ENCODE data around the gene HNRNPR.

Gene HNRNPR

DNA sequence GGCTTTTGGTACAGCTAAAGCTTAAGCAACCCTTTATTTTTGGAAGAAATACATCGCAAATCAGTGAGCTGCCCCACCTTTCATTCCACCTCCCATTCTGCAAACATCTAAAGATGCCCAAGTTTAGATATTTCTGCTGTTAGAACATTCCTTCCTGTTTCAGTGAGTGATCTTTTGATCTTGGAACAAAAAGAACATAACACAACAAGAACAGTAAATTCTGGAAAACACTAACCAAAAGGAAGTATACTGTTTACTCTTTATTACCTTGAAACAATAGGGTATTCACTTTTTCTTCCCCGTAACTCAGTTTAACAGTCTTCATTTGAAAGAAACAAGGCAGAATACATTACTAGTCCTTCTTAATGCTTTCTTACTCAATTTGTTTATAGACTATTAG is 40.6 kb downstream of the HNRNPR start:
- Histone ChIP-seq H3K27ac (ENCODE audit: low read depth, low read length) (no peak overlapping the region), H3K27me3 (ENCODE audit: low read length) (no peaks in the 10 kb centered on the region), H3K9ac (ENCODE audit: low read length) (no peak overlapping the region), H2AFZ (ENCODE audit: low read depth, low read length, severe bottlenecking) (no peak overlapping the region), H3K9me2 (replicated peaks; ENCODE audit: insufficient read depth, low read length) (no peaks in the 10 kb centered on the region), H3K36me3 (ENCODE audit: low read length) (peaks cover 70% of the 10 kb centered on the region), H3F3A (ENCODE audit: insufficient read depth) (peaks cover 19% of the 10 kb centered on the region; the same call in 1 of the 2 replicates), H4K20me1 (ENCODE audit: low read depth, low read length) (0 out of 2 replicates have a peak, but pooled peaks cover 20% of the 10 kb centered on the region), H3K4me2 (ENCODE audit: low read depth, low read length, poor library complexity, severe bottlenecking) (no peak overlapping the region), H3K4me3 (ENCODE audit: insufficient read depth, low read length, poor library complexity, severe bottlenecking) (no peak overlapping the region), H3K79me2 (ENCODE audit: insufficient read depth, low read length) (0 out of 2 replicates have a peak, but pooled peaks cover 8% of the 10 kb centered on the region), H3K9me3 (ENCODE audit: insufficient read depth, low read length) (no peaks in the 10 kb centered on the region)
- TF ChIP-seq, protein P1, sequence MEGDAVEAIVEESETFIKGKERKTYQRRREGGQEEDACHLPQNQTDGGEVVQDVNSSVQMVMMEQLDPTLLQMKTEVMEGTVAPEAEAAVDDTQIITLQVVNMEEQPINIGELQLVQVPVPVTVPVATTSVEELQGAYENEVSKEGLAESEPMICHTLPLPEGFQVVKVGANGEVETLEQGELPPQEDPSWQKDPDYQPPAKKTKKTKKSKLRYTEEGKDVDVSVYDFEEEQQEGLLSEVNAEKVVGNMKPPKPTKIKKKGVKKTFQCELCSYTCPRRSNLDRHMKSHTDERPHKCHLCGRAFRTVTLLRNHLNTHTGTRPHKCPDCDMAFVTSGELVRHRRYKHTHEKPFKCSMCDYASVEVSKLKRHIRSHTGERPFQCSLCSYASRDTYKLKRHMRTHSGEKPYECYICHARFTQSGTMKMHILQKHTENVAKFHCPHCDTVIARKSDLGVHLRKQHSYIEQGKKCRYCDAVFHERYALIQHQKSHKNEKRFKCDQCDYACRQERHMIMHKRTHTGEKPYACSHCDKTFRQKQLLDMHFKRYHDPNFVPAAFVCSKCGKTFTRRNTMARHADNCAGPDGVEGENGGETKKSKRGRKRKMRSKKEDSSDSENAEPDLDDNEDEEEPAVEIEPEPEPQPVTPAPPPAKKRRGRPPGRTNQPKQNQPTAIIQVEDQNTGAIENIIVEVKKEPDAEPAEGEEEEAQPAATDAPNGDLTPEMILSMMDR (IDR thresholded peaks at IDR 0.05; ENCODE audit: insufficient read depth, low read length, poor library complexity, severe bottlenecking), result no peak
- TF ChIP-seq EZH2phosphoT487 (conservative IDR thresholded peaks at IDR 0.05; ENCODE audit: low read length), result no peak

DNA sequence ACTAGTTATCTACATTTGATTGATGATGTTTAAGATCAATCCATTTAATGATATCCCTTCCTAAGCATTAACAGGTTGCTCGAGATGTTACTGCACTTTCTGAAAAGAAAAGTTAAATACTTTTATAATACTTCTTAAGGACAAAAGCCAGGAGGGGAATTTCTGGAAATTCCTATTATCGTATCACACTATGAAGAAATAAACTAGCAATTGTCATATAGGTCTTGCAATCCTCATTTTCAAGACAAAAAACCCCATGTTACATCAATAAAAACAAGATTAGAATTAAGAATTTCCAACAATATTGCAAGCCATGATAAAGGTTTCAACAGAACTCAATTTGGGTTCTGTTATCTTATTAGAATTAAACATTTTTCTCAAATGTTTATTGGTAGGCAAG is 47.2 kb downstream of the HNRNPR start:
- Histone ChIP-seq H2AFZ (ENCODE audit: low read depth, low read length, severe bottlenecking) (no peak overlapping the region), H3K9me3 (ENCODE audit: insufficient read depth, low read length) (no peaks in the 10 kb centered on the region), H3K79me2 (ENCODE audit: insufficient read depth, low read length) (no peaks in the 10 kb centered on the region), H3K36me3 (ENCODE audit: low read length) (peaks cover 31% of the 10 kb centered on the region), H4K20me1 (ENCODE audit: low read depth, low read length) (no peaks in the 10 kb centered on the region), H3F3A (ENCODE audit: insufficient read depth) (peaks cover 16% of the 10 kb centered on the region), H3K27ac (ENCODE audit: low read depth, low read length) (no peak overlapping the region), H3K4me2 (ENCODE audit: low read depth, low read length, poor library complexity, severe bottlenecking) (no peak overlapping the region), H3K9me2 (replicated peaks; ENCODE audit: insufficient read depth, low read length) (no peaks in the 10 kb centered on the region), H3K9ac (ENCODE audit: low read length) (no peak overlapping the region), H3K27me3 (ENCODE audit: low read length) (no peaks in the 10 kb centered on the region), H3K4me3 (ENCODE audit: insufficient read depth, low read length, poor library complexity, severe bottlenecking) (no peak overlapping the region)
- TF ChIP-seq, protein P1 (IDR thresholded peaks at IDR 0.05; ENCODE audit: insufficient read depth, low read length, poor library complexity, severe bottlenecking), result no peak
- no peak for TF ChIP-seq EZH2phosphoT487 (conservative IDR thresholded peaks at IDR 0.05; ENCODE audit: low read length)

DNA sequence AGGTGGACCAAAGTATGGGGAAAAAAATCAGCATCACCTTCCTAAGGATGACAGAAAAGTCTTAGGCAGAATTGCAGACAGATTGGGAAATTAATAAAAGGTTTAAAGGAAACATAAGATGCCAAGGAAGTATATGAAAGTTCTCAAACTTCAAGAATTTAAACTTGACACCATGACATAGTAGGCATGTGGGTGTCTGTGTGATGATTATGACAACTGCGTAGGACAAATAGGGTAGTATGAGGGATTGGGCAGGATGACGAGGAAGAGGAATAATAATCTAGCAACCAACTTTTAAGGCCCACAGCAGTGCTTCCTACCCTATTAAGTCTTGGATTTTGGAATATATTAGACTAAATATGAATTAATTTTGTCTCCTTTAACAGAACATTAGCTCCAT is 52.4 kb downstream of the HNRNPR start:
- TF ChIP-seq EZH2phosphoT487 (conservative IDR thresholded peaks at IDR 0.05; ENCODE audit: low read length), result no peak
- TF ChIP-seq, protein P1 (IDR thresholded peaks at IDR 0.05; ENCODE audit: insufficient read depth, low read length, poor library complexity, severe bottlenecking), result no peak
- H3K36me3 ChIP-seq (ENCODE audit: low read length), result peaks cover 28% of the 10 kb centered on the region

More for the DNA sequence above, 52.4 kb downstream of the HNRNPR start:
- no peak overlapping the region for H3K4me3 ChIP-seq (ENCODE audit: insufficient read depth, low read length, poor library complexity, severe bottlenecking)
- H3K9me2 ChIP-seq (replicated peaks; ENCODE audit: insufficient read depth, low read length), result no peaks in the 10 kb centered on the region
- H3K9ac ChIP-seq (ENCODE audit: low read length), result no peak overlapping the region
- no peak overlapping the region for H3K27ac ChIP-seq (ENCODE audit: low read depth, low read length)
- no peak overlapping the region for H3K4me2 ChIP-seq (ENCODE audit: low read depth, low read length, poor library complexity, severe bottlenecking)
- H3F3A ChIP-seq (ENCODE audit: insufficient read depth), result peaks cover 23% of the 10 kb centered on the region
- no peaks in the 10 kb centered on the region for H3K27me3 ChIP-seq (ENCODE audit: low read length)
- no peaks in the 10 kb centered on the region for H3K79me2 ChIP-seq (ENCODE audit: insufficient read depth, low read length)
- H4K20me1 ChIP-seq (ENCODE audit: low read depth, low read length), result no peaks in the 10 kb centered on the region
- no peak overlapping the region for H2AFZ ChIP-seq (ENCODE audit: low read depth, low read length, severe bottlenecking)
- no peaks in the 10 kb centered on the region for H3K9me3 ChIP-seq (ENCODE audit: insufficient read depth, low read length)
